ENCODE measurements around the gene VIL1. TPM values are rescaled to one million over a fixed set of nuclear protein-coding genes. Genes with fewer than 3 reads are reported as not detected.

The VIL1 gene
- total RNA-seq, 1 experiment from 2014 or later, result not detected

DNA sequence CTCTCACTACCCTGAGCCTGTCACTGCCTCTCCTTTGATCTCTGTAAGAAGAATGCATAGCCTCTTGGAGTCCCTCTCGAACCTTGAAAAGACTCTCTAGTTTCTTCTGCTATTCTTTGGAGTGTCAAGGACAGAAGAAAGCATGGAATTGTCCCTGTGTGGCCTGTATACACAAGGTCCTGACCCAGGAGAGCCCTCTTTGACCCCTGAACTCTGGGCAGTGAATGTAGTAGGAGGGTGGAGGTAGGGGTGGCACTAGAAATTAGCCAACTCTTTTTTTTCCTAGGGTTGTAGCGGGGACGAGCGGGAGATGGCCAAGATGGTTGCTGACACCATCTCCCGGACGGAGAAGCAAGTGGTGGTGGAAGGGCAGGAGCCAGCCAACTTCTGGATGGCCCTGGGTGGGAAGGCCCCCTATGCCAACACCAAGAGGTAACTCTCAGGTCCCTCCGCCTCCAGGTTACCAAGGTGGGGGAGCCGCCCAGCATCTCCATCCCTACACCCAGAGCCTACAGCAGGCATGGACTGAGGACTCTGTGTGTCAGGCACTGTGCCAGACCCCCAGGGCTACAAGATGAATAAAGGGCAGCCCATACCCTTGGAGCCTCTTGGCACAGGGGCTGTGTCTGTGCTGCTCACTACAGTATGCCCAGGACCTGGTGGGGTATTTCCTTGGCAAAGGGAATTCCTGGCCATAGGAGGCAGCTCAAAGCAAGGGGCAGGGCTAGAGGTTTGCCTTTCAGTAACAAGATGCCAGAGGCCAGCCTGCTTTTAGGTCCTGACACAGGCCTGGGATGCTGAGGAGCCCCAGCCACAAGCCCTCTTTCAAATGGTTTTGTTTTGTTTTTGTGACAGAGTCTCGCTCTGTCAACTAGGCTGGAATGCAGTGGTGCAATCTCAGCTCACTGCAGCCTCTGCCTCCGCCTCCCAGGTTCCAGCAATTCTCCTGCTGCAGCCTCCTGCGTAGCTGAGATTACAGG, 16.4 kb downstream of the VIL1 start:
- ChIA-PET POLR2A (ENCODE audit: unreplicated experiment) (interaction anchor here (0.6 kb wide), 1 partner anchor 149 kb away, joined by 4 read pairs; no protein-coding TSS in a partner anchor), CTCF (no interaction called here)
- no peak overlapping the region for H2AFZ ChIP-seq
- no peaks in the 10 kb centered on the region for H3F3A ChIP-seq (ENCODE audit: insufficient read depth, low read depth)
- no peaks in the 10 kb centered on the region for H3K9me2 ChIP-seq (ENCODE audit: insufficient read depth)
- H4K20me1 ChIP-seq (ENCODE audit: insufficient read depth), result no peaks in the 10 kb centered on the region
- no peak overlapping the region for H3K27ac ChIP-seq
- intact Hi-C loops (cut with micrococcal nuclease; ENCODE audit: unreplicated experiment), result no loop called here
- DNase-seq, result no peak
- H3K4me2 ChIP-seq, result no peak overlapping the region
- no peaks in the 10 kb centered on the region for H3K9me3 ChIP-seq (ENCODE audit: insufficient read depth, low read depth)
- H3K4me3 ChIP-seq, result no peak overlapping the region
- H3K4me1 ChIP-seq (replicated peaks; ENCODE audit: insufficient read depth), result no peaks in the 10 kb centered on the region
- BruUV-seq (replicated peaks), result no TSS peak
- no peaks in the 10 kb centered on the region for H3K79me2 ChIP-seq (ENCODE audit: low read depth)
- H3K27me3 ChIP-seq (ENCODE audit: insufficient read depth, low read depth), result 0 out of 2 replicates have a peak, but pooled peaks cover 5% of the 10 kb centered on the region
- no peak for TF ChIP-seq EZH2 (IDR thresholded peaks at IDR 0.05; ENCODE audit: low read depth)
- TF ChIP-seq, protein P1, sequence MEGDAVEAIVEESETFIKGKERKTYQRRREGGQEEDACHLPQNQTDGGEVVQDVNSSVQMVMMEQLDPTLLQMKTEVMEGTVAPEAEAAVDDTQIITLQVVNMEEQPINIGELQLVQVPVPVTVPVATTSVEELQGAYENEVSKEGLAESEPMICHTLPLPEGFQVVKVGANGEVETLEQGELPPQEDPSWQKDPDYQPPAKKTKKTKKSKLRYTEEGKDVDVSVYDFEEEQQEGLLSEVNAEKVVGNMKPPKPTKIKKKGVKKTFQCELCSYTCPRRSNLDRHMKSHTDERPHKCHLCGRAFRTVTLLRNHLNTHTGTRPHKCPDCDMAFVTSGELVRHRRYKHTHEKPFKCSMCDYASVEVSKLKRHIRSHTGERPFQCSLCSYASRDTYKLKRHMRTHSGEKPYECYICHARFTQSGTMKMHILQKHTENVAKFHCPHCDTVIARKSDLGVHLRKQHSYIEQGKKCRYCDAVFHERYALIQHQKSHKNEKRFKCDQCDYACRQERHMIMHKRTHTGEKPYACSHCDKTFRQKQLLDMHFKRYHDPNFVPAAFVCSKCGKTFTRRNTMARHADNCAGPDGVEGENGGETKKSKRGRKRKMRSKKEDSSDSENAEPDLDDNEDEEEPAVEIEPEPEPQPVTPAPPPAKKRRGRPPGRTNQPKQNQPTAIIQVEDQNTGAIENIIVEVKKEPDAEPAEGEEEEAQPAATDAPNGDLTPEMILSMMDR (conservative IDR thresholded peaks at IDR 0.05), result no peak
- no peaks in the 10 kb centered on the region for H3K36me3 ChIP-seq (ENCODE audit: low read depth)

DNA sequence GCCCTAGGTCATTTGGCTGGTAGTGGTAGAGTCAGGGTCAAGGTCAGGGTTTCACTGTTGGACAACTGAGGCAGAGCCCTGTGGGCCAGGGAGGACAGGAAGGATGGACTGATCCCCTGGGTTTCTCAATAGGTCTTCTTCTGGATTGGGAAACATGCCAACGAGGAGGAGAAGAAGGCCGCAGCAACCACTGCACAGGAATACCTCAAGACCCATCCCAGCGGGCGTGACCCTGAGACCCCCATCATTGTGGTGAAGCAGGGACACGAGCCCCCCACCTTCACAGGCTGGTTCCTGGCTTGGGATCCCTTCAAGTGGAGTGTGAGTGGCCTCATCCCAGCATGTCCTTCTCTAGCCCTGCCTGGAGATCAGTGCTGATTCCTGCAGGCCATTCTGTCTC, 18.1 kb downstream of the VIL1 start:
- no peaks in the 10 kb centered on the region for H3K9me3 ChIP-seq (ENCODE audit: insufficient read depth, low read depth)
- no peaks in the 10 kb centered on the region for H3K79me2 ChIP-seq (ENCODE audit: low read depth)
- no peak overlapping the region for H3K4me3 ChIP-seq
- H2AFZ ChIP-seq, result no peak overlapping the region
- no peak overlapping the region for H3K4me2 ChIP-seq
- no peaks in the 10 kb centered on the region for H4K20me1 ChIP-seq (ENCODE audit: insufficient read depth)
- H3K4me1 ChIP-seq (replicated peaks; ENCODE audit: insufficient read depth), result no peaks in the 10 kb centered on the region
- H3K27me3 ChIP-seq (ENCODE audit: insufficient read depth, low read depth), result 0 out of 2 replicates have a peak, but pooled peaks cover 5% of the 10 kb centered on the region
- intact Hi-C loops (cut with micrococcal nuclease; ENCODE audit: unreplicated experiment), result no loop called here
- no peaks in the 10 kb centered on the region for H3F3A ChIP-seq (ENCODE audit: insufficient read depth, low read depth)
- ChIA-PET POLR2A (ENCODE audit: unreplicated experiment) (no interaction called here), CTCF (no interaction called here)
- no TSS peak for BruUV-seq (replicated peaks)
- no peaks in the 10 kb centered on the region for H3K9me2 ChIP-seq (ENCODE audit: insufficient read depth)
- no peak overlapping the region for H3K27ac ChIP-seq
- TF ChIP-seq, protein P1 (conservative IDR thresholded peaks at IDR 0.05), result no peak
- no peak for TF ChIP-seq EZH2 (IDR thresholded peaks at IDR 0.05; ENCODE audit: low read depth)
- H3K36me3 ChIP-seq (ENCODE audit: low read depth), result no peaks in the 10 kb centered on the region
- DNase-seq, result no peak

DNA sequence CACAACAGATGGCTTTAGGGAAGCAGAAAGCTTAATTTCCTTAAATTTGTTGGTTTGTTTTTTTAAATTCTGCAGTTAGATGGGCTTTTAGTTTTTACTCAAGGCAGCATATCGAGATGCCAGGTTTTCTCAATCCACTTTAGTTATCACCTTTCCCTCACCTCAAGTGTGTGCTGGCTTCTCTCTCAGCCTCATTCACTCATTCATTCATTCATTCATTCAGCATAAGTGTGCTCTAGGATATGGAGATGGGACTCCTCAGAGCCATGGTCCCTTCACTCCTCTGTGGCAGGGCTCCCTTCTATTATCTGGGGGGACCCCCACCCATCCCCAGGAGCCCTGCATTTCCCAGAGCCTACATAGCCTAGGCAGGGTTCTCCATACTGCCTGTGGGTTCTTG, 19.0 kb downstream of the VIL1 start:
- H3K27ac ChIP-seq, result no peak overlapping the region
- no peak overlapping the region for H2AFZ ChIP-seq
- H3K4me1 ChIP-seq (replicated peaks; ENCODE audit: insufficient read depth), result no peaks in the 10 kb centered on the region
- H3K4me2 ChIP-seq, result no peak overlapping the region
- no peaks in the 10 kb centered on the region for H3K9me3 ChIP-seq (ENCODE audit: insufficient read depth, low read depth)
- intact Hi-C loops (cut with micrococcal nuclease; ENCODE audit: unreplicated experiment), result no loop called here
- 0 out of 2 replicates have a peak, but pooled peaks cover 4% of the 10 kb centered on the region for H3F3A ChIP-seq (ENCODE audit: insufficient read depth, low read depth)
- H3K27me3 ChIP-seq (ENCODE audit: insufficient read depth, low read depth), result no peaks in the 10 kb centered on the region
- ChIA-PET POLR2A (ENCODE audit: unreplicated experiment) (no interaction called here), CTCF (no interaction called here)
- H3K4me3 ChIP-seq, result no peak overlapping the region
- H3K36me3 ChIP-seq (ENCODE audit: low read depth), result no peaks in the 10 kb centered on the region
- no peaks in the 10 kb centered on the region for H4K20me1 ChIP-seq (ENCODE audit: insufficient read depth)
- BruUV-seq (replicated peaks), result no TSS peak
- no peaks in the 10 kb centered on the region for H3K9me2 ChIP-seq (ENCODE audit: insufficient read depth)
- TF ChIP-seq, protein P1 (conservative IDR thresholded peaks at IDR 0.05), result no peak
- no peak for TF ChIP-seq EZH2 (IDR thresholded peaks at IDR 0.05; ENCODE audit: low read depth)
- no peak for DNase-seq
- H3K79me2 ChIP-seq (ENCODE audit: low read depth), result no peaks in the 10 kb centered on the region
